ENCODE measurements around the gene STK11IP. TPM values are rescaled to one million over a fixed set of nuclear protein-coding genes. Genes with fewer than 3 reads are reported as not detected.

The STK11IP gene
- total RNA-seq = 11.6 and 16.8 TPM in 2 replicates

DNA sequence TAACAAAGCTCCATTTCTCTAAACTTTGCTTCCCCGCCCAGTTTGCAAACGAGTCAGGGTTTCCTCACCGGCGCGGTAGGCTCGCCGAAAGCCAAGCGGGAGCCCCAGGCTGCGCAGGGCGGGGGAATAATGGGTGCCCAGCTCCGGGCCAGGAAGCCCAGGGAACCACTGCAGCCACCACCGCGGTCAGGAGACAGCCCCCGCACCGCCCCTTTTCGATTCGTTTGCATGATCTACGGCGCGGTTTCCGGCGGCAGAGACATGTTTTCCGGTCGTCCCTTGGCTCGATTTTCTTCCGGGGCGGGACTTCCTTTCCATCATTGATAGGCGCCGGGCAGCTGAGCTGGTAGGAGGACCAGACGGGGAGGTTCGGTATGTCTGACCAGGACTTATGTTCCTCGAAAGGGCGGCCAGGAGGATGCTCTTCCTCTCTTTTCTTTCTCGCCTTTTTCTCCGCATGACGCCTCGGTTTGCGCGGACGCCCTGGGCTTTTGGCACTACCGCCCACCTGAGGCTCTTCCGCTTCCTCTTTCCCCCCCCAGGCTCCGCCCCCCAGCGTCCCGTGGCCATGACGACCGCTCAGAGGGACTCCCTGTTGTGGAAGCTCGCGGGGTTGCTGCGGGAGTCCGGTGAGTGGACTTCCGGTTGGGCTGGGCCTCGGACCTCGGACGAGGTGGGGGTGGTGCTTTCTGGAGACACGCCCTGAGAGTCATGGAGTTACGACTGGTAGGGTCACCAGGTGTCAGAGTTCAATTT is at the start of gene STK11IP:
STK11IP (plus strand) TSS at position 306 of the 756 bp plus-strand sequence; CDS start at position 569, 263 bp downstream.

GRCh38 chr2:219571311-219572236 is 26.1 kb upstream of the STK11IP start, which contains the start of gene OBSL1:
TSS of gene OBSL1 (minus strand) at chr2:219571539. CDS start at chr2:219571232, 307 bp downstream.

DNA sequence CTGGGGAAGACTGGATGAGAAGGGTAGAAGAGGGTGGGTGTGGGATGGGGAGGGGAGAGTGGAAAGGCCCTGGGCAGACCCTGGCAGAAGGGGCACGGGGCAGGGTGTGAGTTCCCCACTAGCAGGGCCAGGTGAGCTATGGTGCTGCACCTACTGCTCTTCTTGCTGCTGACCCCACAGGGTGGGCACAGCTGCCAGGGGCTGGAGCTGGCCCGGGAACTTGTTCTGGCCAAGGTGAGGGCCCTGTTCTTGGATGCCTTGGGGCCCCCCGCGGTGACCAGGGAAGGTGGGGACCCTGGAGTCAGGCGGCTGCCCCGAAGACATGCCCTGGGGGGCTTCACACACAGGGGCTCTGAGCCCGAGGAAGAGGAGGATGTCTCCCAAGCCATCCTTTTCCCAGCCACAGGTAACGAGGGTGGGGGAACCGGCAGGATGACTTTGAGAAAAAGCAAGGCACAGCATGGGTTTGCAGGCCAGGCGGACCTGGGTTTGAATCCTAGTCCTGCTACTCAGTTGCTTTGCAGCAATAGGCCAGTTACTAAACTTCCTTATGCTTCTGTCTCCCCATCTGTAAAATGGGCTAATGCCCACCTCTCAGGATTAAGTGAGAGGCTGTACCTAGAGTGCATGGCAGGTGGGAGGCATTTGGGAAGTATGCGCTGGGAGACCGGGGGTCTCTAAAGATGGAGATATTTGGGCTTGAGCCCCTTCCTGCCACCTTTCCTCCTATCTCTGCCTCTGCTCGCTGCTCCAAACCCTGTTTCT is 25.2 kb upstream of the STK11IP start, which contains the start of gene INHA:
INHA (plus strand) TSS at position 74 of the 765 bp plus-strand sequence; CDS start at position 139, 65 bp downstream.

DNA sequence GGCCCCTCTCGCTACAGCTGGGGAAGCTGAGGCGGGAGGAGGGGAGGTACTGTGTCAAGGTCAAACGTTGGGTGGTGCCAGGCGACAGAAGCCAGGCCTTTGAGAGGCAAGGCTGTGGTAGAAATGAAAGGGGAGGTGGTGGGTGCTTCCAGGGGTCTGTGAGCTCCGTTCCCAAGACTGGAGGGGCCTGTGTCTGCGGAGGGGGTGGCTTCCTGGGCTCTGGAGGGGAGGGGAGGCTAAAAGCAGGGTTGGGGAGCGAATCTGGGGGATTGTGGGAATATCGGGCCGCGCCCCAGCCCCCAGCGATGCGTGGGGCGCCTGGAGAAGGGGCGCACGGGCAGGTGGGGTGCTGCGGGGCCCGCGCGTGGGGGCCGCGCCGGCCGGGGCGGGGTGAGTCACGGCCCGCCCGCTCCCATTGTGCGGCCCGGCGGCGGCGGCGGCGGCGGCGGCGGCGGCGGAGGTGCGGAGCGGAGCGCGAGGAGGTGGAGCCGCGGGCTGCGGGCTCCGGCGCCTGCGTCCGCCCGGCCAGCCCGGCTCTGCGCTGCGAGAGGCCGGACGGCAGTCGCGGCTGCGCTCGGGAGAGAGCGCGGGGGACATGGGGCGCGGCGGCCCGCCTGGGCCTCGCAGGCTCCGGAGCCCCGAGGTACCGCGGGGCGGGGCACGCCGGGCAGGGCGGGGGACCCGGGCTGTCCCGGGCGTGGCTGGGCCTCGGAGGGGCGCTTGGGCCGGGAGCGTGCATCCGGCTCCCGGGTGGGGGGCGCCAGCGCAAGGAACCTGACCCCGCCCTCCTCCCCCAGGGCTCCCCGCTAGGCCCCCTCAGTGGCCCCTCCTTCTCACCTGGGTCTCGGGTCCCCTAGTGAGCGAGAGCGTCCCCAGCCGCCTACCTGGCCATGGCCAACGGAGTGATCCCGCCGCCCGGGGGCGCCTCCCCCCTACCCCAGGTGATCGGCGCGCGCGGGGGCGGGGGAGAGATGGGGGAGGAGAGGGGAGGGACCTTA is 29.7 kb downstream of the STK11IP start, which contains the start of gene SLC4A3:
SLC4A3 (plus strand) TSS at position 528 of the 998 bp plus-strand sequence; CDS start at position 891, 363 bp downstream.

Other genes with a start within 250 kb of the STK11IP start
- gene DNPEP, start 209.9 kb upstream of the STK11IP start, total RNA-seq = 46.8 and 54.5 TPM in 2 replicates
- not detected in 2 replicates for gene DES, start 179.5 kb upstream of the STK11IP start, total RNA-seq
- 0.05 TPM in 1 of 2 replicates, not detected in the other for gene SPEG, start 163.0 kb upstream of the STK11IP start, total RNA-seq
- 35.7 and 45.9 TPM in 2 replicates for gene GMPPA, start 99.0 kb upstream of the STK11IP start, total RNA-seq
- gene ASIC4, start 83.4 kb upstream of the STK11IP start, total RNA-seq = not detected in 2 replicates
- gene CHPF, start 54.0 kb upstream of the STK11IP start, total RNA-seq = 0.27 and 0.44 TPM in 2 replicates
- not detected in 2 replicates for gene TMEM198, start 53.8 kb upstream of the STK11IP start, total RNA-seq
- gene OBSL1, start 26.3 kb upstream of the STK11IP start, total RNA-seq = 2.2 and 2.8 TPM in 2 replicates
- gene INHA, start 25.5 kb upstream of the STK11IP start, total RNA-seq = not detected in 2 replicates
- not detected in 2 replicates for gene SLC4A3, start 29.8 kb downstream of the STK11IP start, total RNA-seq

All from mammary microvascular endothelial cell (primary cell).